Measurements from ENCODE around the gene ADAMTS18.

- no peak for TF ChIP-seq POLR2A (IDR thresholded peaks at IDR 0.05)
- TF ChIP-seq, protein P1, sequence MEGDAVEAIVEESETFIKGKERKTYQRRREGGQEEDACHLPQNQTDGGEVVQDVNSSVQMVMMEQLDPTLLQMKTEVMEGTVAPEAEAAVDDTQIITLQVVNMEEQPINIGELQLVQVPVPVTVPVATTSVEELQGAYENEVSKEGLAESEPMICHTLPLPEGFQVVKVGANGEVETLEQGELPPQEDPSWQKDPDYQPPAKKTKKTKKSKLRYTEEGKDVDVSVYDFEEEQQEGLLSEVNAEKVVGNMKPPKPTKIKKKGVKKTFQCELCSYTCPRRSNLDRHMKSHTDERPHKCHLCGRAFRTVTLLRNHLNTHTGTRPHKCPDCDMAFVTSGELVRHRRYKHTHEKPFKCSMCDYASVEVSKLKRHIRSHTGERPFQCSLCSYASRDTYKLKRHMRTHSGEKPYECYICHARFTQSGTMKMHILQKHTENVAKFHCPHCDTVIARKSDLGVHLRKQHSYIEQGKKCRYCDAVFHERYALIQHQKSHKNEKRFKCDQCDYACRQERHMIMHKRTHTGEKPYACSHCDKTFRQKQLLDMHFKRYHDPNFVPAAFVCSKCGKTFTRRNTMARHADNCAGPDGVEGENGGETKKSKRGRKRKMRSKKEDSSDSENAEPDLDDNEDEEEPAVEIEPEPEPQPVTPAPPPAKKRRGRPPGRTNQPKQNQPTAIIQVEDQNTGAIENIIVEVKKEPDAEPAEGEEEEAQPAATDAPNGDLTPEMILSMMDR (IDR thresholded peaks at IDR 0.05): no peak
- no peak for TF ChIP-seq POLR2AphosphoS5 (IDR thresholded peaks at IDR 0.05)
Measured at GRCh38 chr16:77443357-77444146, 8.7 kb upstream of the ADAMTS18 start.

All from prostate gland (tissue), 2 donors.